Suprapubic skin (tissue), 4 donors: Measurements from ENCODE around the gene ZNF365.

Experiments
- POLR2A ChIP-seq, 2 donors: fragments of 450-650 bp; IDR thresholded peaks; one replicate each; pipeline ENCODE4 v1.6.1; 2017; ENCODE audit warnings: antibody characterized with exemption in 2 of 2, mild to moderate bottlenecking in 2 of 2, moderate library complexity in 2 of 2
- POLR2AphosphoS5 ChIP-seq, 3 donors: sonication (generic); formaldehyde crosslinking; IDR thresholded peaks; one replicate each; pipeline ENCODE4 v1.6.1; 2017; ENCODE audit warnings: antibody characterized with exemption in 3 of 3
- TF ChIP-seq, protein P1 (sequence below), 2 donors: fragments of 200-600 bp in 1 of 2; fragments of 450-650 bp in 1 of 2; sonication (generic) in 1 of 2; IDR thresholded peaks; one replicate each; pipeline ENCODE4 v1.5.1; 2016 to 2019; ENCODE audit warnings: antibody characterized with exemption in 2 of 2, mild to moderate bottlenecking in 1 of 2, moderate library complexity in 1 of 2

DNA sequence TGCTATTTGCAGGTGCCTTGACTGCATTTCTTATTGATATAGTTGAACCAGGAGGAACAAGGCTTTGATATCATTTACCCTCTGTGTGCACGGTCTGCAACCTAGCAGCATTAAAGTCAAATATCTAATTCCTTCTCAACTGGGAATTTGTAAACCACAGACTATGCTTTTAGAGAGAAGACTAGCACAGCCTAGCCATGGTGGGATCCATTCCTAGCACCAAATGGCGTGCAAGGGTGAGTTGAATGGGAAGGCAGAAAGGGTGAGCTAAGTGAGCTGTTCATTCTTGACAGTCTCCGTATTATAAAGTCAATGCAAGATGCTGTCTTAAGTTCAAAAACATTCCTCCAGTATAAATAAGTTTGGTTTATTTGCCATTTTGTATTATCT lies 2.9 kb downstream of the ZNF365 start:
- TF ChIP-seq POLR2A (IDR thresholded peaks at IDR 0.05) (no peak), POLR2AphosphoS5 (IDR thresholded peaks at IDR 0.05) (no peak)
- TF ChIP-seq, protein P1, sequence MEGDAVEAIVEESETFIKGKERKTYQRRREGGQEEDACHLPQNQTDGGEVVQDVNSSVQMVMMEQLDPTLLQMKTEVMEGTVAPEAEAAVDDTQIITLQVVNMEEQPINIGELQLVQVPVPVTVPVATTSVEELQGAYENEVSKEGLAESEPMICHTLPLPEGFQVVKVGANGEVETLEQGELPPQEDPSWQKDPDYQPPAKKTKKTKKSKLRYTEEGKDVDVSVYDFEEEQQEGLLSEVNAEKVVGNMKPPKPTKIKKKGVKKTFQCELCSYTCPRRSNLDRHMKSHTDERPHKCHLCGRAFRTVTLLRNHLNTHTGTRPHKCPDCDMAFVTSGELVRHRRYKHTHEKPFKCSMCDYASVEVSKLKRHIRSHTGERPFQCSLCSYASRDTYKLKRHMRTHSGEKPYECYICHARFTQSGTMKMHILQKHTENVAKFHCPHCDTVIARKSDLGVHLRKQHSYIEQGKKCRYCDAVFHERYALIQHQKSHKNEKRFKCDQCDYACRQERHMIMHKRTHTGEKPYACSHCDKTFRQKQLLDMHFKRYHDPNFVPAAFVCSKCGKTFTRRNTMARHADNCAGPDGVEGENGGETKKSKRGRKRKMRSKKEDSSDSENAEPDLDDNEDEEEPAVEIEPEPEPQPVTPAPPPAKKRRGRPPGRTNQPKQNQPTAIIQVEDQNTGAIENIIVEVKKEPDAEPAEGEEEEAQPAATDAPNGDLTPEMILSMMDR (IDR thresholded peaks at IDR 0.05): no peak
